GM21515 (cell line): ENCODE data around the gene ARHGAP36.

Experiments used
- ATAC-seq: cut with Tn5 transposase; IDR thresholded peaks from one replicate; pipeline ENCODE4 v1.9.1; 2021; ENCODE audit not compliant: unreplicated experiment

The ARHGAP36 gene

DNA sequence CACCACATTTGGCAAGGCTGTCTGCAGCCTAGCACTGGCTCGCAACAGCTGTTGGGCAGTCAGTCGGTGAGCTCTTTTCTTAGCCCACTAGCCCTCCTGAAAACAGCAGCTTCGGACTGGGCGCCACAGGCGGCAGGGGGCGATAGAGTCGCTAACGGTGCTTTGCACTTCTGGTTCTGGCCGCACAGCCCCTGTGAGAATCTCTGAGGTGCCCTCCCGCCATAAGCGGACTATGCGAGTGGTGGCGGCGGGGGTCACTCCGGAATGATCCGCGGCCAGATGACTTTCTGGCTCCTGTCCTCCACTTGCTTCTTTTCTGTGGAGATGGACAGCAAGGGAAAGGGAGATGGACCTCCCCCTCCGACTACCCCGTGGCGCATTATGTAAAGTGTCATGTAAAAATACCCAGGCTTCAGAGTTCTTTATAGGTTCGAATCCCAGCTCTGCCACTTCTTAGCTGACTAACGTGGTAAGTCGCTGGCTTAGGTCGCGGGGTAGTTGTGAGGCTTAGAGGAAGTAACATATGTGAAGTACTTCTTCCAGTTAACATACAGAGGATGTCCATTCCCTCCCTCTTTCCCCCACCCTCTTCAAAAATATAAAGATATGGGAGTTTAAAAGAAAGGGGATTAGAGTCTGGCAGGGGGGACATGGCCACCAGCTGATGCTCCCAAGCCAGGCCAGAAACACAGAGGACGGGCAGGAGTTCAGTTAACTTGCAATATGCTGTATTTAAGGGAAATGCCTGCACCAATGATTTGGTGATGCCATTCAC lies 11.0 kb downstream of the ARHGAP36 start:
- ATAC-seq = no peak

DNA sequence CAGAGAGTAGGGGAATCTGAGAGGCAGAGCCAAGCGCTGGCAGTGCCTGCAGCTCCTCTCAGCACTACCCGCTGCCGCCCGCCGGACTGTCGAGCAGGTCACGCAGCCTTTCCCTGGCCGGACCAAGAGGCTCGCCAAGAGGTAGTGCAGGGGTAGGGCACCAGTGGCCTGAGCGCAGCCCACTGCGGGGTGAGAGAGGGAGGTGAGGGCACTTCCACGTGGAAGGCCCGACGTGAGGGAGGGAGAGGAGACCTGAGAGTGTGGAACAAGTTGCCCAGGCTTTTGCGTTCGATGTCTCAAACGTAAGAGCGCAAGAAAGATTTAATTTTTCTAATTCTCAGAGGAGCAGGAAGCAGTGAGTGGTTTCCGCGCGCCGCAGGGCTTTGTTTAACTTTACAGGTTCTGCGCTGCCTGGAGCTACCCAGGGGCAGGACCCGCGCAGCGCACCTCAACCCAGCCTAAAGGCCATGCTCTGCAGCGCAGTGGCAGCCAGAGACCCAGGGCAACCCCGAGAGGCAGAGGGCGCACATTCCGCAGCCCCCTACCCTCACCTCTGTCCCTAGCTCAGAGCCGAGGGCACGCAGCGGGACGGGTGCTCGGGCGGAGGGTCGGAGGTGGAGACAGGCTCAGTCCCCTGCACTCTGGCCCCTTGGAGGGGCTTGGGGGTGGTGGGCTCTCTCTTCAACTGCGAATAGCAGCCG lies 14.9 kb downstream of the ARHGAP36 start:
- ATAC-seq = no peak

DNA sequence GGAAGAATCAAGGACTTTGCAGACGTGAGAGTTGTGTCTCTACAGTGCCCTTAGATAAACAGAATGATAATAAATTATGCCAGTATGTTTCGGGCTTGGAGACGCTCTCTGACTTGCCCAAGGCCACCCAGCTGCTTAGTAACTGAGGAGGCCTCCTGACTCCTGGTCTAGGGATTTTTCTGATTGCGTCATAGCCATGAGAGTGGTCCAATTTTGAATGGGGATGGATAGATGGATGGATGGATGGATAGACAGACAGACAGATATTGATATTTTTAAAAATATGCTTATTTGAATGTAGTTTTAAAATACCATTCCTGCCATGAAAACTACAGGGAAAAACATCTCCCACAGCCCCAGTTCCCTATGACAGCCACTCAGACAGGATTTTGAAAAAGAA lies 15.5 kb downstream of the ARHGAP36 start:
- no peak for ATAC-seq

DNA sequence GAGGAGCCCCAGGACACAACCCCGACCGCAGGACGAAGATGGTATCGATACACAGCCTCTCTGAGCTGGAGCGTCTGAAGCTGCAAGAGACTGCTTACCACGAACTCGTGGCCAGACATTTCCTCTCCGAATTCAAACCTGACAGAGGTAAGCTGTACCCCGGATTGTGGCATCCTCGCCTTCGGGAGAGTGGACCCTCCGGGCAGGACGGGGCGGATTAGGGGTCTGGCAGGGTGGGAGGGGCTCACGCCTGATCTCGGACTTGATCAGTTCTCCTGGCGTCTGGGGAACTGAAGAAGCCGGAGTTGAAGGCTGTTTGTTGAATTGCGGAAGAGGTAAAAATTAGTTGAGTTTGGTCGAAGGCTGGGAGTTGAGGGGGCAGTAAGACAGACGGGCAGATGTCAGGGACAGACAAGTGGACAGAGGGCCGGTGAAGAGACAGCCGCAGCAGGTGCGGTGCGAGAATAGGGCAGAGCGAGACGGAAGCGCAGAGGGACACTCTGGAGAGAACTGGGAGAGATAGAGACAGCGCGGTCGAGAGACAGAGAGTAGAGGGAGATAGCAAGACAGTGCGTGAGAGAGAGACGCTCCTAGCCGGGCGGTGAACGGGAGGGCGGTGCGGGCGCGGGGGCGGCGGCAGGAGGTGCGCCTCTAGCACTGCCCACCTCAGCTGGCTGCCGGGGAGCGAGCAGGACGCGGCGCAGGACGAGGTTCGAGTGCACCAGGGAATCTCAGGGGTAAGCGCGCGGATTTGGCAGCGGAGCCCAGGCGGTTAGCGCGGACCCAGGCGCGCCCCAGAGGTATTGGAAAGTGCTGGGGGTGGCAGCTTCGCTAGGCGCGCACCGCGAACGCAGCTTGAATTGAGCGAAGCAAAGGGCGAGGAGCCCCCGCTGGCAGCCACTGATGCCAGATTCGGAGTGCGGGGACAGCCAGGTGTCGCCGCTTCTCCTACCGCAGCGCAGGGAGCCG lies 23.9 kb downstream of the ARHGAP36 start:
- ATAC-seq = no peak

DNA sequence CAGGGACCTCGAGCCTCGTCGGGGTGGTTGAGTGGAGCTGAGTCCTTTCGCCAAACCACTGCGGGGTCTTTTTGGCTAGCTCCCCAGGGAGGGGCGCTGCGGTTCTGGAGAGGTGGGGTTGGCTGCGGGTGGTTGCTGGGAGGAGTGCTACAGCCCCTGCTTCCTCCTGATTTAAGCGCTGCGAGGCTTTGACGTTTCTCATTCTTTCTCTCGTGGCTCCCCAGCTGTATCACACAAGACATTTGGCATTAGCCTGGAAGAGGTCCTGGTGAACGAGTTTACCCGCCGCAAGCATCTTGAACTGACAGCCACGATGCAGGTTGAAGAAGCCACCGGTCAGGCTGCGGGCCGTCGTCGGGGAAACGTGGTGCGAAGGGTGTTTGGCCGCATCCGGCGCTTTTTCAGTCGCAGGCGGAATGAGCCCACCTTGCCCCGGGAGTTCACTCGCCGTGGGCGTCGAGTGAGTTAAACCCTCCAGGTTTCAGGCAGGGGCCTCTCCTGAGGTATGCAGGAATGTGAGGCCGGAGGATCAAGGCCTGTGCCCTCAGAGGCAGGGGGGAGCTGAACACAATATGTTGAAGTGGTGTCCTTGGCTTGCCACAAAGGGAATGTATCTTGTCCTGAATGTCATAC lies 25.5 kb downstream of the ARHGAP36 start:
- ATAC-seq = no peak

DNA sequence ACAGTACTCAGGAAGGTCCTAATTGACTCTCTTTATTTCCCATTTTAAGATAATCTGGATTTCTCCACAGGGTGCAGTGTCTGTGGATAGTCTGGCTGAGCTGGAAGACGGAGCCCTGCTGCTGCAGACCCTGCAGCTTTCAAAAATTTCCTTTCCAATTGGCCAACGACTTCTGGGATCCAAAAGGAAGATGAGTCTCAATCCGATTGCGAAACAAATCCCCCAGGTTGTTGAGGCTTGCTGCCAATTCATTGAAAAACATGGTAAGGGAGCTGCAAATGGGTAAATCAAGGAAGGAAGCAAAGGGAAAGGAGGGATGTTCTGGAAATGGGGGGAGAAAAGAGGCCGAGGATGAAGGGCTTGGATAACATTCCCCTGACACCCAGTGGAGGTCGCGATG lies 26.0 kb downstream of the ARHGAP36 start:
- no peak for ATAC-seq

DNA sequence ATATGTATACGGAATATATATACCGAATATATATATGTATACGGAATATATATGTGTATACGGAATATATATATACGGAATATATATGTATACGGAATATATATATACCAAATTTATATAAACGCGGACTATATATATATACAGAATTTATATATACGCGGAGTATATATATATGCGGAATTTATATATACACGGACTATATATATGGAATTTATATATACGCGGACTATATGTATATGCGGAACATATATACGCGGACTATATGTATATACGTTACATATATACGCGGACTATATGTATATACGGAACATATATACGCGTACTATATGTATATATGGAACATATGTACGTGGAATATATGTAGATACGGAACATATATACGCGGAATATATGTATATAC lies 78.6 kb downstream of the ARHGAP36 start:
- ATAC-seq = no peak

DNA sequence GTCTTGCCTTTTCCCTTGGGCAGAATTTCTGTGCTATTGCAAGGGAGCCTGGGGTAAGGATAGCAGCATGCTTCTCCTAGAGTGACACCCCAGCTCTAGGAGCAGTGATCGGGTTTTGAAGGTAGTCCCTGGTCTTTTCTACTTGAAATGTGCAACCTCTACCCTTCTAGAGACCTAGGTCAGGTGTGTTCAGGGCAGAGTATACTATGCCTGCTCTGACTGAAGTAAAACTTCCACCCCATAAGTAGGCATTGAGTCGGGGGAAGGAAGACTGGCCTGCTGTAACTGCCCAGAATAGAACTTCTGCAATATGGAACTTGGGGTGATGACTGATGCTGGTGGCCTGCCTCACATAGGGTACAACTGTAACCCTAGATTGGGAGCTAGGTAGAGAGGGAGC lies 80.9 kb downstream of the ARHGAP36 start:
- no peak for ATAC-seq
